T-helper 17 cell (primary cell): ENCODE results near the gene IFTAP. TPM values are rescaled to one million over a fixed set of nuclear protein-coding genes. Genes with fewer than 3 reads are reported as not detected.
A peak's percentile ranks its signal among the peaks of the same experiment; 100 is the strongest.
"Not testable (repeated sequence)": the region's sequence is repeated elsewhere in the genome, so short reads cannot be mapped to it uniquely, and the experiment has no call there.

Source experiments
- ATAC-seq: fragments of 150-1000 bp; cut with Tn5 transposase; 2 replicates; pipeline ENCODE4 v1.10.0; 2021; ENCODE audit warnings: mild to moderate bottlenecking, moderate library complexity
- DNase-seq, 3 donors: peaks; one replicate each; pipeline versions ENCODE4 v3.0.0 to v3.0.0-alpha.2; 2020 to 2021
- H3K9me3 ChIP-seq: one replicate; pipeline ENCODE4 v1.7.0; 2013; ENCODE audit warnings: low read length, mild to moderate bottlenecking; ENCODE audit not compliant: control insufficient read depth, poor library complexity, severe bottlenecking
- H3K27ac Mint-ChIP-seq: one replicate; pipeline ENCODE4 v1.8.0; 2022; ENCODE audit warnings: mild to moderate bottlenecking, moderate library complexity, mixed read lengths
- H3K27me3 Mint-ChIP-seq: one replicate; pipeline ENCODE4 v1.8.0; 2022; ENCODE audit warnings: mixed read lengths
- H3K36me3 Mint-ChIP-seq: one replicate; pipeline ENCODE4 v1.8.0; 2022; ENCODE audit warnings: low read depth, mixed read lengths
- H3K4me1 Mint-ChIP-seq: one replicate; pipeline ENCODE4 v1.8.0; 2022; ENCODE audit warnings: mild to moderate bottlenecking, mixed read lengths
- H3K4me3 Mint-ChIP-seq: one replicate; pipeline ENCODE4 v1.8.0; 2022; ENCODE audit warnings: mild to moderate bottlenecking, moderate library complexity, mixed read lengths
- total RNA-seq, 4 donors: library from RNA in 2 of 4; stranded (reverse) in 2 of 4; gene quantifications; one replicate each; pipeline ENCODE4 v1.2.3 and lab custom pipeline; 2022 to 2026

IFTAP gene
- total RNA-seq, result 1 to 10 TPM; 1.9 to 4.4 TPM
- total RNA-seq (lab: John Stamatoyannopoulos, UW), result 0.53 to 1.5 reads per million in 2 donors

- DNase-seq, result no peak
- H3K27me3 Mint-ChIP-seq, result peaks cover 39% of the 10 kb centered on the region
- H3K4me3 Mint-ChIP-seq, result peak within 1 kb of the TSS; percentile 95
- peak within 1 kb of the TSS; percentile 69 for H3K27ac Mint-ChIP-seq
- no peaks in the 10 kb centered on the region for H3K36me3 Mint-ChIP-seq
- peak; percentile 95 for ATAC-seq
- H3K4me1 Mint-ChIP-seq, result peaks cover 5% of the 10 kb centered on the region
- H3K9me3 ChIP-seq, result no peaks in the 10 kb centered on the region
These were observed at the start of gene IFTAP for GRCh38 chr11:36594316-36594989. IFTAP (plus strand) TSS chr11:36594502; CDS start chr11:36610104, 15,602 bp downstream.

GRCh38 chr11:36550385-36551115, 43.8 kb upstream of the IFTAP start:
- Mint-ChIP-seq H3K27me3 (peaks cover 17% of the 10 kb centered on the region), H3K27ac (no peak overlapping the region), H3K36me3 (peaks cover 5% of the 10 kb centered on the region), H3K4me3 (no peak overlapping the region), H3K4me1 (peaks cover 14% of the 10 kb centered on the region)
- ATAC-seq, result no peak
- H3K9me3 ChIP-seq, result no peaks in the 10 kb centered on the region
- no peak for DNase-seq

- not testable (repeated sequence) for H3K4me3 Mint-ChIP-seq, H3K27ac Mint-ChIP-seq
- H3K4me1 Mint-ChIP-seq, result peaks cover 19% of the 10 kb centered on the region
These were observed 36.9 kb upstream of the IFTAP start for GRCh38 chr11:36557390-36557789.

GRCh38 chr11:36557991-36558390, 36.3 kb upstream of the IFTAP start:
- H3K27ac Mint-ChIP-seq, result peak overlapping the region; percentile 27
- peaks cover 19% of the 10 kb centered on the region for H3K4me1 Mint-ChIP-seq
- ATAC-seq (no peak), DNase-seq (no peak)
- peak overlapping the region; percentile 63 for H3K4me3 Mint-ChIP-seq
- H3K36me3 Mint-ChIP-seq, result no peaks in the 10 kb centered on the region
- no peaks in the 10 kb centered on the region for H3K27me3 Mint-ChIP-seq
- H3K9me3 ChIP-seq, result no peaks in the 10 kb centered on the region

More at GRCh38 chr11:36557390-36557789, 36.9 kb upstream of the IFTAP start:
- H3K27me3 Mint-ChIP-seq, H3K9me3 ChIP-seq, ATAC-seq, DNase-seq, H3K36me3 Mint-ChIP-seq: not testable (repeated sequence)

- no peaks in the 10 kb centered on the region for H3K36me3 Mint-ChIP-seq
- DNase-seq, result no peak
- peak overlapping the region; percentile 63 for H3K4me3 Mint-ChIP-seq
- H3K27ac Mint-ChIP-seq, result peak overlapping the region; percentile 27
- peak; percentile 75 for ATAC-seq
- no peaks in the 10 kb centered on the region for H3K9me3 ChIP-seq
- peaks cover 19% of the 10 kb centered on the region for H3K4me1 Mint-ChIP-seq
- peaks cover under 1% of the 10 kb centered on the region for H3K27me3 Mint-ChIP-seq
These were observed 35.5 kb upstream of the IFTAP start for GRCh38 chr11:36558571-36559413.

- Mint-ChIP-seq H3K36me3 (no peaks in the 10 kb centered on the region), H3K27me3 (peaks cover 40% of the 10 kb centered on the region), H3K27ac (no peak overlapping the region), H3K4me3 (peak overlapping the region; percentile 81), H3K4me1 (peaks cover 17% of the 10 kb centered on the region)
- H3K9me3 ChIP-seq, result no peaks in the 10 kb centered on the region
- ATAC-seq, result peak; percentile 72
- DNase-seq, result peak in 1 of 3 donors; percentile 21
These were observed 29.8 kb upstream of the IFTAP start for GRCh38 chr11:36564376-36565030.

- no peak overlapping the region for H3K27ac Mint-ChIP-seq
- H3K27me3 Mint-ChIP-seq, result peaks cover 40% of the 10 kb centered on the region
- peaks cover 11% of the 10 kb centered on the region for H3K4me1 Mint-ChIP-seq
- ATAC-seq (no peak), DNase-seq (no peak)
- H3K36me3 Mint-ChIP-seq, result no peaks in the 10 kb centered on the region
- peak overlapping the region; percentile 81 for H3K4me3 Mint-ChIP-seq
- no peaks in the 10 kb centered on the region for H3K9me3 ChIP-seq
These were observed 29.2 kb upstream of the IFTAP start for GRCh38 chr11:36565031-36565610.

GRCh38 chr11:36566407-36567053, 27.8 kb upstream of the IFTAP start:
- H3K27me3 Mint-ChIP-seq, result peaks cover 52% of the 10 kb centered on the region
- no peak for DNase-seq
- H3K4me1 Mint-ChIP-seq, result peaks cover 11% of the 10 kb centered on the region
- no peak overlapping the region for H3K4me3 Mint-ChIP-seq
- no peaks in the 10 kb centered on the region for H3K36me3 Mint-ChIP-seq
- no peak overlapping the region for H3K27ac Mint-ChIP-seq
- no peak for ATAC-seq
- H3K9me3 ChIP-seq, result no peaks in the 10 kb centered on the region

- H3K27me3 Mint-ChIP-seq, result peaks cover 64% of the 10 kb centered on the region
- peaks cover 11% of the 10 kb centered on the region for H3K4me1 Mint-ChIP-seq
- H3K36me3 Mint-ChIP-seq, result no peaks in the 10 kb centered on the region
- no peak within 1 kb of the TSS for H3K4me3 Mint-ChIP-seq
- H3K27ac Mint-ChIP-seq, result no peak within 1 kb of the TSS
- no peaks in the 10 kb centered on the region for H3K9me3 ChIP-seq
- no peak for ATAC-seq
- DNase-seq, result no peak
These were observed 26.6 kb upstream of the IFTAP start, which contains the start of gene RAG1 for GRCh38 chr11:36567694-36568093. RAG1 (plus strand) TSS chr11:36568007; CDS start chr11:36573305, 5,298 bp downstream.

- peaks cover 66% of the 10 kb centered on the region for H3K27me3 Mint-ChIP-seq
These were observed 25.2 kb upstream of the IFTAP start for GRCh38 chr11:36569095-36569494.

GRCh38 chr11:36574486-36574885, 19.8 kb upstream of the IFTAP start:
- Mint-ChIP-seq H3K4me1 (no peaks in the 10 kb centered on the region), H3K27me3 (peaks cover 51% of the 10 kb centered on the region), H3K4me3 (no peak overlapping the region), H3K27ac (no peak overlapping the region), H3K36me3 (peaks cover 2% of the 10 kb centered on the region)
- H3K9me3 ChIP-seq, result no peaks in the 10 kb centered on the region
- ATAC-seq (no peak), DNase-seq (no peak)

More at GRCh38 chr11:36569095-36569494, 25.2 kb upstream of the IFTAP start:
- no peak overlapping the region for H3K27ac Mint-ChIP-seq
- DNase-seq (no peak), ATAC-seq (no peak)
- H3K36me3 Mint-ChIP-seq, result peaks cover under 1% of the 10 kb centered on the region
- no peaks in the 10 kb centered on the region for H3K9me3 ChIP-seq
- H3K4me1 Mint-ChIP-seq, result peaks cover 10% of the 10 kb centered on the region
- no peak overlapping the region for H3K4me3 Mint-ChIP-seq

- ATAC-seq, result no peak
- Mint-ChIP-seq H3K27ac (no peak overlapping the region), H3K4me3 (no peak overlapping the region), H3K4me1 (no peaks in the 10 kb centered on the region), H3K27me3 (peaks cover 35% of the 10 kb centered on the region), H3K36me3 (peaks cover 5% of the 10 kb centered on the region)
- H3K9me3 ChIP-seq, result no peaks in the 10 kb centered on the region
- DNase-seq, result no peak
These were observed 16.9 kb upstream of the IFTAP start for GRCh38 chr11:36577373-36577772.
